GM19099 (cell line): ENCODE measurements around the gene CCDC148.

Source experiments
- POLR2A ChIP-seq: IDR thresholded peaks from 3 replicates; pipeline ENCODE4 v1.6.1; 2011; ENCODE audit warnings: low read depth; ENCODE audit not compliant: insufficient read length; ENCODE audit errors: extremely low read depth

The CCDC148 gene

GRCh38 chr2:158127380-158127804, 329.2 kb downstream of the CCDC148 start:
- TF ChIP-seq POLR2A = no peak

DNA sequence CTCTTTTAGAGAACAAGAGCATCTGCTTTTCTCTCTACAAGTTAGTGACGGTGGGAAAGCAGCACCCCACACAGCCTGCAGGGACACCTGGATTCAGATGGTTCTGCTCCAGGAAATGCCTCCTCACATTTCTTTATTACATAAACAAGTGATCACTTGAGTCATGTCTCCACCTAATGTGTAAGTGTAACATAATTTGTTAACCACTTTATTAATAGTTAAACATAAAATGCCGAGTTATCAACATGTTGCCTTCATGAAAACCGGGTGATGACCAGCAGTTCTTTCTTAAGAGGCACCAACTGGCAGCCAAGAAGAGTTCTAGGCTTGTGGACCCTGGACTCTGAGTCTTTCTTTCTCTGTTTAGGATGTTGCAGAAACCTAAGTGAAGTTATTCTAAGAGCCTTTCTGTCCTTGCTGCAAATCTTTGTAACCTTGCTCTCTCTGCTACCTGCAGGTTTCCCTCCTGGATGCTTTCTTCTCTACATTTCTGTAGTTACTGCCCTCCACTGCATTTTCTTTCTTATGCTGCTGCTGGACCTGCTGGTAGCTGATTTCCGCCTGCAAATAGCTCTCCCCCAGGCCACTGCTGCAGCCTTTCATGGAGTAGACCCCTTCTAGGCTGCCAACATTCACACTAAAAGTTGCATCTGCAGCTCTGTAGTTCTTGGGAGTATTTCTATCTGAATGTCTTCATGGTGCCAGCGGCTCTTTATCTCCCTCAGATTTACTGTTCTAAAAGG, 330.6 kb downstream of the CCDC148 start:
- TF ChIP-seq POLR2A = no peak

DNA sequence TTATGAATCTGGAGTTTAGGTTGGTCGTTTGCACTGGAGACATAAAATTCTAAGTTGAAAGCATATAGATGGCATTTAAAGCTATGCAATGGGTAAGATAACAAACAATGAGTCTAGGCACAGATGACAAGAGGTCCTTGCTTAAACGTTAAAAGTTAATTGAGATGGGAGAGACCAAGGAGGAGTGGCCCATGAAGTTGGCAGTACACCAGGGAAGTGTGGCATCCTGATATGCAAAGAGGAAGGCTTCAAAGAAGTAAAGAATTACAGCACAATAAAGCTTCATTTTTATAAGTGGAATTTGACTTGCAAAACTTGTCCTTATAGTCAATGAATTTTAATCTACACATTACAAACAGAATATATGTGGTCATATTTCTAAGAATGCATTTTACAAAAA, 331.7 kb downstream of the CCDC148 start:
- no peak for TF ChIP-seq POLR2A
